Breast epithelium (tissue), 3 donors: ENCODE results near the gene CRYBB3.

Source experiments
- POLR2A ChIP-seq: fragments of 450-650 bp; IDR thresholded peaks from one replicate; pipeline ENCODE4 v1.6.1; 2016; ENCODE audit warnings: antibody characterized with exemption, mild to moderate bottlenecking, moderate library complexity
- TF ChIP-seq, protein P1 (sequence below), 3 donors: fragments of 450-650 bp; IDR thresholded peaks; one replicate each; pipeline ENCODE4 v1.5.1; 2016 to 2017; ENCODE audit warnings: antibody characterized with exemption in 3 of 3, mild to moderate bottlenecking in 3 of 3, moderate library complexity in 3 of 3

DNA sequence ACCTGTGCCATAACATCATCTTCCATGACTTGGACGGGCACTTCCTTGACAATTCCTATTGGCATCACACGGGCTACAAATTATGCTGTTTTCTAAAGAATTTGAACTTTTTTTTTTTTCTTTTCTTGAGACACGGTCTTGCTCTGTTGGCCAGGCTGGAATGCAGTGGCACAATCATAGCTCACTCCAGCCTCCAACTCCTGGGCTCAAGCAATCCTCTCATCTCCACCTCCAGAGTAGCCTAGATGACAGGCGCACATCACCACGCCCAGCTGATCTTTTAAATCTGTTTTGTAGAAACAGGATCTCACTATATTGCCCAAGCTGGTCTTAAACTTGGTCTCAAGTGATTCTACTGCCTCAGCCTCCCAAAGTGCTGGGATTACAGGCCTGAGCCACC is 3.3 kb upstream of the CRYBB3 start:
- TF ChIP-seq, protein P1, sequence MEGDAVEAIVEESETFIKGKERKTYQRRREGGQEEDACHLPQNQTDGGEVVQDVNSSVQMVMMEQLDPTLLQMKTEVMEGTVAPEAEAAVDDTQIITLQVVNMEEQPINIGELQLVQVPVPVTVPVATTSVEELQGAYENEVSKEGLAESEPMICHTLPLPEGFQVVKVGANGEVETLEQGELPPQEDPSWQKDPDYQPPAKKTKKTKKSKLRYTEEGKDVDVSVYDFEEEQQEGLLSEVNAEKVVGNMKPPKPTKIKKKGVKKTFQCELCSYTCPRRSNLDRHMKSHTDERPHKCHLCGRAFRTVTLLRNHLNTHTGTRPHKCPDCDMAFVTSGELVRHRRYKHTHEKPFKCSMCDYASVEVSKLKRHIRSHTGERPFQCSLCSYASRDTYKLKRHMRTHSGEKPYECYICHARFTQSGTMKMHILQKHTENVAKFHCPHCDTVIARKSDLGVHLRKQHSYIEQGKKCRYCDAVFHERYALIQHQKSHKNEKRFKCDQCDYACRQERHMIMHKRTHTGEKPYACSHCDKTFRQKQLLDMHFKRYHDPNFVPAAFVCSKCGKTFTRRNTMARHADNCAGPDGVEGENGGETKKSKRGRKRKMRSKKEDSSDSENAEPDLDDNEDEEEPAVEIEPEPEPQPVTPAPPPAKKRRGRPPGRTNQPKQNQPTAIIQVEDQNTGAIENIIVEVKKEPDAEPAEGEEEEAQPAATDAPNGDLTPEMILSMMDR (IDR thresholded peaks at IDR 0.05), result no peak
- TF ChIP-seq POLR2A, result no peak
